Tibial nerve (tissue), 3 donors: Measurements from ENCODE around the gene FYB2.

ENCODE experiments used
- CTCF ChIP-seq, 5 experiments: fragments of 200-600 bp in 3 of 5; fragments of 450-650 bp in 2 of 5; sonication (generic) in 3 of 5; IDR thresholded peaks; one replicate each; pipeline ENCODE4 v1.5.1; 2016 to 2019; ENCODE audit warnings: antibody characterized with exemption in 5 of 5, mild to moderate bottlenecking in 3 of 5, moderate library complexity in 2 of 5
- POLR2A ChIP-seq, 2 donors: fragments of 450-650 bp; IDR thresholded peaks; one replicate each; pipeline ENCODE4 v1.6.1; 2017; ENCODE audit warnings: antibody characterized with exemption in 2 of 2, mild to moderate bottlenecking in 2 of 2, moderate library complexity in 2 of 2

GRCh38 chr1:56676571-56677035, 142.6 kb downstream of the FYB2 start:
- TF ChIP-seq CTCF (IDR thresholded peaks at IDR 0.05) (no peak), POLR2A (IDR thresholded peaks at IDR 0.05) (no peak)
